ACC112 (cell line): ENCODE results near the gene FAM25G.

Experiments used
- H2AFZ ChIP-seq: fragments of 200-600 bp; sonication (generic); one replicate; pipeline ENCODE4 v1.6.0; 2017; ENCODE audit warnings: antibody characterized with exemption, low read length; ENCODE audit not compliant: unreplicated experiment
- H3K27ac ChIP-seq: fragments of 200-600 bp; sonication (generic); 2 replicates; pipeline ENCODE4 v1.5.1; 2014; ENCODE audit warnings: low read depth, mild to moderate bottlenecking, antibody characterized with exemption, low read length, moderate library complexity
- H3K27me3 ChIP-seq: fragments of 200-600 bp; sonication (generic); 2 replicates; pipeline ENCODE4 v1.6.1; 2014; ENCODE audit warnings: mild to moderate bottlenecking, antibody characterized with exemption, low read length, moderate library complexity, mixed read lengths; ENCODE audit not compliant: insufficient read depth
- H3K36me3 ChIP-seq: fragments of 200-600 bp; sonication (generic); 2 replicates; pipeline ENCODE4 v1.6.1; 2016; ENCODE audit warnings: mild to moderate bottlenecking, antibody characterized with exemption, low read length, moderate library complexity, mixed read lengths; ENCODE audit not compliant: insufficient read depth
- H3K4me1 ChIP-seq: fragments of 200-600 bp; sonication (generic); one replicate; pipeline ENCODE4 v1.6.1; 2016; ENCODE audit warnings: low read length, mixed read lengths; ENCODE audit not compliant: insufficient read depth, unreplicated experiment, control insufficient read depth
- H3K4me3 ChIP-seq: fragments of 200-600 bp; sonication (generic); 2 replicates; pipeline ENCODE4 v1.5.1; 2014; ENCODE audit warnings: mild to moderate bottlenecking, low read depth, low read length
- H3K79me2 ChIP-seq: fragments of 200-600 bp; sonication (generic); one replicate; pipeline ENCODE4 v1.6.0; 2016; ENCODE audit warnings: low read length; ENCODE audit not compliant: control insufficient read depth, unreplicated experiment, insufficient read depth

The FAM25G gene

DNA sequence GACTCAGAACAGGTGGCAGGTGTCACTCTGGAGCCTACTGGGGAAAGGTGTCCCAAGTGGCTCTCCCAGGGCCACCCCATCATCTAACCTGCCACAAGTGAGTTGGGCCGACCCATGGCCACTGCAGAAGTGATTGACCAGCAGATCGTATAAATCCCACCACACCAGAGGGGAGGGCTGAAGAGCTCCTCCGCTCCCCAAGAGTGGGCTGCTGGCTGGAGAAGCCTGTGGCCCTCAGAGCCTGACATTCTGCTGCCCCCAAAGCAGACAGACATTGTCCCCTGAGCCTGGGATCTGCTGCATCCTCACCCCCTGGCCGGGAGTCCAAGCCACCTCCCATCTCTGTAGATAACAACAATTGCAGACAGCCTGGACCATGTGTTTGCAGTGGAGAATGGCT, 44.3 kb downstream of the FAM25G start:
- H3K4me3 ChIP-seq, result no peak overlapping the region
- no peaks in the 10 kb centered on the region for H3K79me2 ChIP-seq
- H3K27me3 ChIP-seq, result no peaks in the 10 kb centered on the region
- no peaks in the 10 kb centered on the region for H3K4me1 ChIP-seq
- H3K36me3 ChIP-seq, result no peaks in the 10 kb centered on the region
- H3K27ac ChIP-seq, result no peak overlapping the region
- H2AFZ ChIP-seq, result no peak overlapping the region

DNA sequence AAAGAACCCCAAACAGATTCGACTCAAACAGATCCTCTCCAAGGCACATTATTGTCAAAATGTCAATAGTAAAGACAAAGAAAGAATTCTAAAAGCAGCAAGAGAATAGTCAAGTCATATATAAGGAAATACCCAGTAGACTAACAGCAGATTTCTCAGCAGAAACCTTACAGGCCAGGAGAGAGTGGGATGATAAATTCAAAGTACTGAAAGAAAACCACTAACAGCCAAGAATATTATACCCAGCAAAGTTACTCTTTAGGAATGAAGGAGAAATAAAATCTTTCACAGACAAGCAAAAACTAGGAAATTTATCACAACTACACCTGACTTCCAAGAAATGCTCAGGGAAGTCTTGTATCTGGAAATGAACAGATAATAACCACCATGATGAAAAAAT, 45.8 kb downstream of the FAM25G start:
- no peak overlapping the region for H3K27ac ChIP-seq
- no peak overlapping the region for H3K4me3 ChIP-seq
- no peaks in the 10 kb centered on the region for H3K4me1 ChIP-seq
- no peak overlapping the region for H2AFZ ChIP-seq
- no peaks in the 10 kb centered on the region for H3K27me3 ChIP-seq
- no peaks in the 10 kb centered on the region for H3K79me2 ChIP-seq
- no peaks in the 10 kb centered on the region for H3K36me3 ChIP-seq

GRCh38 chr10:47444047-47444446, 47.5 kb downstream of the FAM25G start:
- no peak overlapping the region for H3K4me3 ChIP-seq
- H3K36me3 ChIP-seq, result no peaks in the 10 kb centered on the region
- H2AFZ ChIP-seq, result no peak overlapping the region
- H3K79me2 ChIP-seq, result no peaks in the 10 kb centered on the region
- H3K4me1 ChIP-seq, result no peaks in the 10 kb centered on the region
- no peaks in the 10 kb centered on the region for H3K27me3 ChIP-seq
- H3K27ac ChIP-seq, result no peak overlapping the region

- Histone ChIP-seq H2AFZ (no peak overlapping the region), H3K4me3 (no peak overlapping the region), H3K27me3 (no peaks in the 10 kb centered on the region), H3K79me2 (no peaks in the 10 kb centered on the region), H3K4me1 (no peaks in the 10 kb centered on the region), H3K36me3 (no peaks in the 10 kb centered on the region), H3K27ac (no peak overlapping the region)
Measured at GRCh38 chr10:47443145-47443544, 48.4 kb downstream of the FAM25G start.

DNA sequence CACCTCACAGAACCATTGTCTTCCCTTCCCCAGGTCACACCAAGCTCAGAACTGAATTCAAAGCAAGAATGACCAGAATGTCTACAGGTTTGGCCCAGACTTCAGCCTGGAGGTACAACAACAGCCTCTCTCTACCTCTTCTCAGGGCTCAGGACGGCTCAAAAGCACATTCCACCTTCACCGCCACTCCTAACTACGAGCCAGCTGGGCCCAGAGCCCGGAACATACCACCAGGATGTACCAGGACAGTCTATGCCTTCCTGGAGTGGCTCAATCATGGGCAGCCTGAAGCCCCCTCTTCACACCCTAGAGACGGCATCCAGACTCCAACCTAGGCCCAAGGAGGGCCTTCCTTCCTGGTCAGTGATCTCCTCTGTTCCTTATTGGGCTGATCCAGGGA, 49.1 kb downstream of the FAM25G start:
- H2AFZ ChIP-seq, result no peak overlapping the region
- H3K27me3 ChIP-seq, result no peaks in the 10 kb centered on the region
- no peaks in the 10 kb centered on the region for H3K36me3 ChIP-seq

DNA sequence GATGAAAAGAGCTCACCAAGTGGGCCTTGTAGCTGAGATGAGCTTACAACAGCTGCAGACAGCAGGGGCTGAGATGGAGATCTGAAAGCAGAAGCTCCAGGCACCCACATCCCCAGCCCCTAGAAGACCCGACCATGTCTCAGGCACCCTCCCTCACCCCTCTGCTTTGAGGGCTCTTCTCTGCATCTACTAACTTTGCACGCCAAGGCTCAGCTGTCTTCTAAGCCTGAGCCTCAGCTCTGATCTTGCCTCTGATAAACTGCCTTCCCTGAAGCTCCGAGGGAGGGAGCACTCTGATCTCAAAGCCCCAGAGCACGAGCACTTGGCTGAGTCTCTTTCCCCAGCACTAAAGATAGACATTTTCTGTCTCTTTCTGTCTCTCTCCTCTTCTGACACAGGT, 49.6 kb downstream of the FAM25G start:
- H3K27me3 ChIP-seq, result no peaks in the 10 kb centered on the region
- H3K27ac ChIP-seq, result no peak overlapping the region
- H3K4me1 ChIP-seq, result no peaks in the 10 kb centered on the region
- H3K36me3 ChIP-seq, result no peaks in the 10 kb centered on the region
- no peak overlapping the region for H2AFZ ChIP-seq
- H3K4me3 ChIP-seq, result no peak overlapping the region
- H3K79me2 ChIP-seq, result no peaks in the 10 kb centered on the region

More for the DNA sequence above, 49.1 kb downstream of the FAM25G start:
- Histone ChIP-seq H3K4me3 (no peak overlapping the region), H3K79me2 (no peaks in the 10 kb centered on the region), H3K27ac (no peak overlapping the region), H3K4me1 (no peaks in the 10 kb centered on the region)

GRCh38 chr10:47440207-47440606, 51.3 kb downstream of the FAM25G start:
- H2AFZ ChIP-seq, result no peak overlapping the region
- H3K27ac ChIP-seq, result no peak overlapping the region
- peaks cover 14% of the 10 kb centered on the region for H3K27me3 ChIP-seq
- no peak overlapping the region for H3K4me3 ChIP-seq
- H3K36me3 ChIP-seq, result no peaks in the 10 kb centered on the region
- H3K79me2 ChIP-seq, result no peaks in the 10 kb centered on the region
- H3K4me1 ChIP-seq, result no peaks in the 10 kb centered on the region

DNA sequence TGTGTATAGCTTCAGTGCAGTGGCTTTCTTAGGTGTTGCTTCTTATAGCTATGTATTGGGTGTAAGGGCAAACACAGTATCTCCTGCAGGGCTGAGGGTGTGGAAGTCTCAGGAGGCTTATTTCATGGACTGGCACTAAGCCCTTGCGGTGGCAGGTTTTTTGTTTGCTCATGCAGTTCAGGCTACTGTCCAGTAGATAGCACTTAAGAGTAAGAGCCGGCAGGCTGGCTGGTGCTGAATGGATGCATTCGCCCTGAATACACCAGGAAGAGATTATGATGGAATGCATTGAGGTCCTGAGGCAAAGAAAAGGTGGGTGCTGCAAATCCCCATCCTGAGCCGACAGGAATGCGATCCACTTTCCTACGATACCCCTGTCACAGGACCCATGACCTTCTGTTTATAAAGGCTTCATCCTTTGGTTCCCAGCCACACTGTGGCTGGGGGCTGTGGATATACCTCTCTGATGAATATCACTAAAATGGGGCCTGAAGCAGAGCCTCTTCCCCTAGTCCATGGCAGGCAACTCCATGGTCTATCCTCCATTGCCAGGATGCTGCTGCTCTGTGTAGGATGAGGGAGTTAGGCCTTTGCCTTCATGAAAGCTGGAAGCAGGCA, 52.5 kb downstream of the FAM25G start:
- Histone ChIP-seq H3K4me3 (no peak overlapping the region), H3K79me2 (no peaks in the 10 kb centered on the region), H3K4me1 (no peaks in the 10 kb centered on the region), H3K27ac (no peak overlapping the region), H3K27me3 (peaks cover 25% of the 10 kb centered on the region), H2AFZ (no peak overlapping the region), H3K36me3 (no peaks in the 10 kb centered on the region)
